ENCODE results near the gene TRIM8. TPM values are rescaled to one million over a fixed set of nuclear protein-coding genes. Genes with fewer than 3 reads are reported as not detected.

The TRIM8 gene
- total and polyA plus RNA-seq, 7 experiments from 2014 or later: 23.9 to 88.7 (median 58.2) TPM

GRCh38 chr10:102604439-102604841, 39.8 kb upstream of the TRIM8 start:
- peaks cover 0 to 8% (median 3%) of the 10 kb centered on the region in 7 donors for H3K4me1 Mint-ChIP-seq
- H3K36me3 Mint-ChIP-seq: peaks cover 2 to 37% (median 10%) of the 10 kb centered on the region in 5 donors
- POLR2A ChIA-PET: no interaction called here
- no peak overlapping the region for H3K4me3 Mint-ChIP-seq
- no peaks in the 10 kb centered on the region for H3K27me3 Mint-ChIP-seq
- intact Hi-C loops (cut with micrococcal nuclease): no loop called here
- ATAC-seq (no peak), DNase-seq (no peak)
- peaks cover 0 to 47% (median 0%) of the 10 kb centered on the region in 3 experiments for H3K36me3 ChIP-seq (ENCODE audit: control insufficient read depth in 2 of 3, insufficient read depth in 3 of 3, low read length in 3 of 3)
- no peaks in the 10 kb centered on the region for H3K27me3 ChIP-seq (ENCODE audit: control insufficient read depth in 2 of 2, insufficient read depth in 2 of 2, low read length in 2 of 2)
- no peak overlapping the region for H3K4me3 ChIP-seq (ENCODE audit: low read length)
- H3K27ac ChIP-seq (ENCODE audit: low read depth, low read length): no peak overlapping the region
- CTCF ChIA-PET: no interaction called here
- H3K27ac Mint-ChIP-seq: no peak overlapping the region
- H3K9me3 Mint-ChIP-seq: no peaks in the 10 kb centered on the region
- no peaks in the 10 kb centered on the region for H3K9me3 ChIP-seq (ENCODE audit: control insufficient read depth in 2 of 3, low read length in 3 of 3)
- no peaks in the 10 kb centered on the region for H3K4me1 ChIP-seq (ENCODE audit: control insufficient read depth in 2 of 2, insufficient read depth in 2 of 2, low read length in 2 of 2)

GRCh38 chr10:102605712-102606111, 38.6 kb upstream of the TRIM8 start:
- Mint-ChIP-seq H3K9me3 (no peaks in the 10 kb centered on the region), H3K36me3 (peaks cover 2 to 29% (median 7%) of the 10 kb centered on the region in 5 donors), H3K4me3 (no peak overlapping the region), H3K27me3 (no peaks in the 10 kb centered on the region), H3K4me1 (peaks cover 2 to 17% (median 12%) of the 10 kb centered on the region in 7 donors), H3K27ac (peak overlapping the region in 2 of 9 donors; percentile 62 to 65)
- Histone ChIP-seq H3K4me3 (ENCODE audit: low read length) (no peak overlapping the region), H3K27me3 (ENCODE audit: control insufficient read depth in 2 of 2, insufficient read depth in 2 of 2, low read length in 2 of 2) (no peaks in the 10 kb centered on the region), H3K4me1 (ENCODE audit: control insufficient read depth in 2 of 2, insufficient read depth in 2 of 2, low read length in 2 of 2) (peaks cover 0 to 5% of the 10 kb centered on the region in 2 donors), H3K36me3 (ENCODE audit: control insufficient read depth in 2 of 3, insufficient read depth in 3 of 3, low read length in 3 of 3) (peaks cover 0 to 36% (median 0%) of the 10 kb centered on the region in 3 experiments), H3K9me3 (ENCODE audit: control insufficient read depth in 2 of 3, low read length in 3 of 3) (no peaks in the 10 kb centered on the region), H3K27ac (ENCODE audit: low read depth, low read length) (no peak overlapping the region)
- POLR2A ChIA-PET: interaction anchor here (1.1 kb wide), 1 partner anchor 13 kb away, joined by 3 read pairs; no protein-coding TSS in a partner anchor
- CTCF ChIA-PET: no interaction called here
- ATAC-seq (no peak), DNase-seq (no peak)
- intact Hi-C loops (cut with micrococcal nuclease): no loop called here

- Mint-ChIP-seq H3K27me3 (no peaks in the 10 kb centered on the region), H3K4me1 (peaks cover 7 to 45% (median 40%) of the 10 kb centered on the region in 7 donors), H3K36me3 (peaks cover 2 to 23% (median 7%) of the 10 kb centered on the region in 5 donors), H3K9me3 (no peaks in the 10 kb centered on the region), H3K4me3 (no peak overlapping the region), H3K27ac (peak overlapping the region in 5 of 9 donors; percentile 33 to 69 (median 45))
- Histone ChIP-seq H3K4me3 (ENCODE audit: low read length) (no peak overlapping the region), H3K4me1 (ENCODE audit: control insufficient read depth in 2 of 2, insufficient read depth in 2 of 2, low read length in 2 of 2) (peaks cover 0 to 31% of the 10 kb centered on the region in 2 donors), H3K27me3 (ENCODE audit: control insufficient read depth in 2 of 2, insufficient read depth in 2 of 2, low read length in 2 of 2) (no peaks in the 10 kb centered on the region), H3K9me3 (ENCODE audit: control insufficient read depth in 2 of 3, low read length in 3 of 3) (no peaks in the 10 kb centered on the region), H3K27ac (ENCODE audit: low read depth, low read length) (no peak overlapping the region), H3K36me3 (ENCODE audit: control insufficient read depth in 2 of 3, insufficient read depth in 3 of 3, low read length in 3 of 3) (peaks cover 0 to 12% (median 0%) of the 10 kb centered on the region in 3 experiments)
- POLR2A ChIA-PET: no interaction called here
- DNase-seq (no peak), ATAC-seq (no peak)
- CTCF ChIA-PET: interaction anchor here (0.7 to 1.3 kb wide), 2 partner anchors 67 to 126 kb away, joined by 3 to 4 read pairs; no protein-coding TSS in a partner anchor
- intact Hi-C loops (cut with micrococcal nuclease): no loop called here
Measured at GRCh38 chr10:102608487-102608886, 35.8 kb upstream of the TRIM8 start.

- H3K4me1 Mint-ChIP-seq: peaks cover 7 to 50% (median 43%) of the 10 kb centered on the region in 7 donors
- H3K27me3 ChIP-seq (ENCODE audit: control insufficient read depth in 2 of 2, insufficient read depth in 2 of 2, low read length in 2 of 2): no peaks in the 10 kb centered on the region
- ATAC-seq (peak; percentile 8), DNase-seq (peak in 6 of 9 donors; percentile 30 to 49 (median 44))
- intact Hi-C loops (cut with micrococcal nuclease): loop anchor here in 1 of 2 donors (5.0 kb wide), 1 partner anchor 62 kb away; no protein-coding TSS in a partner anchor
- H3K4me3 ChIP-seq (ENCODE audit: low read length): no peak overlapping the region
- H3K27ac Mint-ChIP-seq: peak overlapping the region in 8 of 9 donors; percentile 71 to 100 (median 98)
- peak overlapping the region in 6 of 10 donors; percentile 6 to 69 (median 36) for H3K4me3 Mint-ChIP-seq
- peaks cover 0 to 14% (median 4%) of the 10 kb centered on the region in 5 donors for H3K36me3 Mint-ChIP-seq
- ChIA-PET CTCF (interaction anchor here (0.8 kb wide), 1 partner anchor 44 kb away, joined by 3 read pairs; no protein-coding TSS in a partner anchor), POLR2A (no interaction called here)
- peak overlapping the region; percentile 89 for H3K27ac ChIP-seq (ENCODE audit: low read depth, low read length)
- H3K4me1 ChIP-seq (ENCODE audit: control insufficient read depth in 2 of 2, insufficient read depth in 2 of 2, low read length in 2 of 2): peaks cover 0 to 36% of the 10 kb centered on the region in 2 donors
- no peaks in the 10 kb centered on the region for H3K27me3 Mint-ChIP-seq
- H3K9me3 ChIP-seq (ENCODE audit: control insufficient read depth in 2 of 3, low read length in 3 of 3): no peaks in the 10 kb centered on the region
- H3K9me3 Mint-ChIP-seq: no peaks in the 10 kb centered on the region
- peaks cover 0 to 3% (median 0%) of the 10 kb centered on the region in 3 experiments for H3K36me3 ChIP-seq (ENCODE audit: control insufficient read depth in 2 of 3, insufficient read depth in 3 of 3, low read length in 3 of 3)
Measured at GRCh38 chr10:102610441-102610887, 33.8 kb upstream of the TRIM8 start.

- no peaks in the 10 kb centered on the region for H3K9me3 Mint-ChIP-seq
- no peak overlapping the region for H3K4me3 ChIP-seq (ENCODE audit: low read length)
- peak overlapping the region; percentile 89 for H3K27ac ChIP-seq (ENCODE audit: low read depth, low read length)
- H3K27me3 Mint-ChIP-seq: no peaks in the 10 kb centered on the region
- no peaks in the 10 kb centered on the region for H3K9me3 ChIP-seq (ENCODE audit: control insufficient read depth in 2 of 3, low read length in 3 of 3)
- H3K4me3 Mint-ChIP-seq: peak overlapping the region in 6 of 10 donors; percentile 12 to 73 (median 47)
- peaks cover 0 to 36% of the 10 kb centered on the region in 2 donors for H3K4me1 ChIP-seq (ENCODE audit: control insufficient read depth in 2 of 2, insufficient read depth in 2 of 2, low read length in 2 of 2)
- DNase-seq (no peak), ATAC-seq (no peak)
- peaks cover 0 to 8% (median 4%) of the 10 kb centered on the region in 5 donors for H3K36me3 Mint-ChIP-seq
- intact Hi-C loops (cut with micrococcal nuclease): loop anchor here in 1 of 2 donors (1.0 to 5.0 kb wide), 5 partner anchors 15 to 217 kb away; partner anchors contain the start of gene ACTR1A
- CTCF ChIA-PET: interaction anchor here (0.8 to 1.6 kb wide), 3 partner anchors 11 to 43 kb away, joined by 3 to 4 read pairs (median 3); no protein-coding TSS in a partner anchor
- POLR2A ChIA-PET: interaction anchor here (0.5 to 4.5 kb wide), 6 partner anchors 27 to 1695 kb away, joined by 3 to 26 read pairs (median 3); partner anchors contain the start of gene TRIM8
- no peaks in the 10 kb centered on the region for H3K27me3 ChIP-seq (ENCODE audit: control insufficient read depth in 2 of 2, insufficient read depth in 2 of 2, low read length in 2 of 2)
- peaks cover 0 to 13% (median 0%) of the 10 kb centered on the region in 3 experiments for H3K36me3 ChIP-seq (ENCODE audit: control insufficient read depth in 2 of 3, insufficient read depth in 3 of 3, low read length in 3 of 3)
- peaks cover 7 to 48% (median 43%) of the 10 kb centered on the region in 7 donors for H3K4me1 Mint-ChIP-seq
- peak overlapping the region in 8 of 9 donors; percentile 71 to 100 (median 98) for H3K27ac Mint-ChIP-seq
Measured at GRCh38 chr10:102611514-102612087, 32.7 kb upstream of the TRIM8 start.

GRCh38 chr10:102612964-102613275, 31.4 kb upstream of the TRIM8 start:
- ChIA-PET POLR2A (interaction anchor here (1.8 to 4.5 kb wide), 2 partner anchors 20 to 32 kb away, joined by 5 to 26 read pairs; partner anchors contain the start of gene TRIM8), CTCF (interaction anchor here (1.6 kb wide), 1 partner anchor 22 kb away, joined by 4 read pairs; no protein-coding TSS in a partner anchor)
- ATAC-seq (peak; percentile 83), DNase-seq (peak in 7 of 9 donors; percentile 60 to 79 (median 74))
- H3K4me1 Mint-ChIP-seq: peaks cover 7 to 46% (median 43%) of the 10 kb centered on the region in 7 donors
- H3K9me3 Mint-ChIP-seq: no peaks in the 10 kb centered on the region
- Histone ChIP-seq H3K4me3 (ENCODE audit: low read length) (no peak overlapping the region), H3K27ac (ENCODE audit: low read depth, low read length) (peak overlapping the region; percentile 89), H3K9me3 (ENCODE audit: control insufficient read depth in 2 of 3, low read length in 3 of 3) (no peaks in the 10 kb centered on the region), H3K4me1 (ENCODE audit: control insufficient read depth in 2 of 2, insufficient read depth in 2 of 2, low read length in 2 of 2) (peaks cover 0 to 36% of the 10 kb centered on the region in 2 donors), H3K27me3 (ENCODE audit: control insufficient read depth in 2 of 2, insufficient read depth in 2 of 2, low read length in 2 of 2) (no peaks in the 10 kb centered on the region), H3K36me3 (ENCODE audit: control insufficient read depth in 2 of 3, insufficient read depth in 3 of 3, low read length in 3 of 3) (peaks cover 0 to 26% (median 5%) of the 10 kb centered on the region in 3 experiments)
- H3K4me3 Mint-ChIP-seq: peak overlapping the region in 9 of 10 donors; percentile 22 to 75 (median 52)
- H3K27ac Mint-ChIP-seq: peak overlapping the region; percentile 71 to 100 (median 97)
- no peaks in the 10 kb centered on the region for H3K27me3 Mint-ChIP-seq
- peaks cover 0 to 17% (median 5%) of the 10 kb centered on the region in 5 donors for H3K36me3 Mint-ChIP-seq
- intact Hi-C loops (cut with micrococcal nuclease): loop anchor here in 1 of 2 donors (1.0 to 5.0 kb wide), 5 partner anchors 16 to 219 kb away; partner anchors contain the start of gene ACTR1A

All from naive thymus-derived CD4-positive, alpha-beta T cell (primary cell).